Measurements from ENCODE around the gene POU2F1. TPM values are rescaled to one million over a fixed set of nuclear protein-coding genes. Genes with fewer than 3 reads are reported as not detected.

Gene POU2F1
- polyA plus RNA-seq, 1 donor from 2014 or later = 10.9 TPM

DNA sequence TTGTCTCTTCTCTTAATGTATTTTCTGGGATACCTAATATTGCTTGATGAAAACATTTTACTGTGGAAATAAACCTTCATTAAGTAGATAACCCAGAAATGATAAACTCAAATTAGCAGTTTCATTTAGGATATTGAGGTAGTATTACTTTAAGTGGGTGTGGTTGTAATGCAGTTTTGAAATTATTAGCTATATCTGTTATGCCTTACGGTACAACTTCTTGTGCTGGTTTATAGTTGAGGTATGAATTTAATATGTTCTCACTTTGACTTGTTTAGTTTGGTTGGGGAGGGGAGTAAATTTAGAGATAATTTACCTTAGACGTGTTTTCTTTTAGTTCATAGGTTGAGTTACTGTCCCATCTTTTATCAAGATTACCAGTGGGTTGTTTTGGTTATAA is 111.0 kb downstream of the POU2F1 start:
- H2AFZ ChIP-seq (ENCODE audit: low read depth, low read length) = no peak overlapping the region
- no peak overlapping the region for H3K4me3 ChIP-seq (ENCODE audit: low read length)
- no peak overlapping the region for H3K9ac ChIP-seq (ENCODE audit: low read length)
- peaks cover 4% of the 10 kb centered on the region for H3K79me2 ChIP-seq (replicated peaks; ENCODE audit: insufficient read depth, low read length)
- no peaks in the 10 kb centered on the region for H4K20me1 ChIP-seq (ENCODE audit: insufficient read depth)
- H3K9me3 ChIP-seq (ENCODE audit: low read length) = no peaks in the 10 kb centered on the region
- H3K27me3 ChIP-seq (ENCODE audit: insufficient read depth, low read depth, low read length) = no peaks in the 10 kb centered on the region
- H3F3A ChIP-seq (ENCODE audit: insufficient read depth, low read length, poor library complexity, severe bottlenecking) = no peaks in the 10 kb centered on the region
- no peak overlapping the region for H3K27ac ChIP-seq (ENCODE audit: low read length)
- no peak overlapping the region for H3K4me2 ChIP-seq (ENCODE audit: low read length)
- H3K9me2 ChIP-seq (ENCODE audit: insufficient read depth, low read length) = no peaks in the 10 kb centered on the region
- no peak for TF ChIP-seq MXI1 (conservative IDR thresholded peaks at IDR 0.05; ENCODE audit: poor library complexity, severe bottlenecking)
- TF ChIP-seq POLR2AphosphoS5 (IDR thresholded peaks at IDR 0.05) = no peak
- TF ChIP-seq EZH2 (IDR thresholded peaks at IDR 0.05; ENCODE audit: borderline replicate concordance, insufficient read depth, low read length, poor library complexity, severe bottlenecking) = no peak
- TF ChIP-seq, protein P1, sequence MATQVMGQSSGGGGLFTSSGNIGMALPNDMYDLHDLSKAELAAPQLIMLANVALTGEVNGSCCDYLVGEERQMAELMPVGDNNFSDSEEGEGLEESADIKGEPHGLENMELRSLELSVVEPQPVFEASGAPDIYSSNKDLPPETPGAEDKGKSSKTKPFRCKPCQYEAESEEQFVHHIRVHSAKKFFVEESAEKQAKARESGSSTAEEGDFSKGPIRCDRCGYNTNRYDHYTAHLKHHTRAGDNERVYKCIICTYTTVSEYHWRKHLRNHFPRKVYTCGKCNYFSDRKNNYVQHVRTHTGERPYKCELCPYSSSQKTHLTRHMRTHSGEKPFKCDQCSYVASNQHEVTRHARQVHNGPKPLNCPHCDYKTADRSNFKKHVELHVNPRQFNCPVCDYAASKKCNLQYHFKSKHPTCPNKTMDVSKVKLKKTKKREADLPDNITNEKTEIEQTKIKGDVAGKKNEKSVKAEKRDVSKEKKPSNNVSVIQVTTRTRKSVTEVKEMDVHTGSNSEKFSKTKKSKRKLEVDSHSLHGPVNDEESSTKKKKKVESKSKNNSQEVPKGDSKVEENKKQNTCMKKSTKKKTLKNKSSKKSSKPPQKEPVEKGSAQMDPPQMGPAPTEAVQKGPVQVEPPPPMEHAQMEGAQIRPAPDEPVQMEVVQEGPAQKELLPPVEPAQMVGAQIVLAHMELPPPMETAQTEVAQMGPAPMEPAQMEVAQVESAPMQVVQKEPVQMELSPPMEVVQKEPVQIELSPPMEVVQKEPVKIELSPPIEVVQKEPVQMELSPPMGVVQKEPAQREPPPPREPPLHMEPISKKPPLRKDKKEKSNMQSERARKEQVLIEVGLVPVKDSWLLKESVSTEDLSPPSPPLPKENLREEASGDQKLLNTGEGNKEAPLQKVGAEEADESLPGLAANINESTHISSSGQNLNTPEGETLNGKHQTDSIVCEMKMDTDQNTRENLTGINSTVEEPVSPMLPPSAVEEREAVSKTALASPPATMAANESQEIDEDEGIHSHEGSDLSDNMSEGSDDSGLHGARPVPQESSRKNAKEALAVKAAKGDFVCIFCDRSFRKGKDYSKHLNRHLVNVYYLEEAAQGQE (IDR thresholded peaks at IDR 0.05; ENCODE audit: borderline replicate concordance) = no peak
- TF ChIP-seq TAF1 (IDR thresholded peaks at IDR 0.05; ENCODE audit: low read depth) = no peak
- TF ChIP-seq RAD21 (conservative IDR thresholded peaks at IDR 0.05) = no peak
- no peak for TF ChIP-seq EP300 (conservative IDR thresholded peaks at IDR 0.05; ENCODE audit: poor library complexity, severe bottlenecking)
- TF ChIP-seq, protein P2, sequence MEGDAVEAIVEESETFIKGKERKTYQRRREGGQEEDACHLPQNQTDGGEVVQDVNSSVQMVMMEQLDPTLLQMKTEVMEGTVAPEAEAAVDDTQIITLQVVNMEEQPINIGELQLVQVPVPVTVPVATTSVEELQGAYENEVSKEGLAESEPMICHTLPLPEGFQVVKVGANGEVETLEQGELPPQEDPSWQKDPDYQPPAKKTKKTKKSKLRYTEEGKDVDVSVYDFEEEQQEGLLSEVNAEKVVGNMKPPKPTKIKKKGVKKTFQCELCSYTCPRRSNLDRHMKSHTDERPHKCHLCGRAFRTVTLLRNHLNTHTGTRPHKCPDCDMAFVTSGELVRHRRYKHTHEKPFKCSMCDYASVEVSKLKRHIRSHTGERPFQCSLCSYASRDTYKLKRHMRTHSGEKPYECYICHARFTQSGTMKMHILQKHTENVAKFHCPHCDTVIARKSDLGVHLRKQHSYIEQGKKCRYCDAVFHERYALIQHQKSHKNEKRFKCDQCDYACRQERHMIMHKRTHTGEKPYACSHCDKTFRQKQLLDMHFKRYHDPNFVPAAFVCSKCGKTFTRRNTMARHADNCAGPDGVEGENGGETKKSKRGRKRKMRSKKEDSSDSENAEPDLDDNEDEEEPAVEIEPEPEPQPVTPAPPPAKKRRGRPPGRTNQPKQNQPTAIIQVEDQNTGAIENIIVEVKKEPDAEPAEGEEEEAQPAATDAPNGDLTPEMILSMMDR (IDR thresholded peaks at IDR 0.05; ENCODE audit: poor library complexity, severe bottlenecking) = no peak
- no peak for TF ChIP-seq SMC3 (conservative IDR thresholded peaks at IDR 0.05; ENCODE audit: poor library complexity)
- no peaks in the 10 kb centered on the region for H3K36me3 ChIP-seq (ENCODE audit: insufficient read depth, low read length)

DNA sequence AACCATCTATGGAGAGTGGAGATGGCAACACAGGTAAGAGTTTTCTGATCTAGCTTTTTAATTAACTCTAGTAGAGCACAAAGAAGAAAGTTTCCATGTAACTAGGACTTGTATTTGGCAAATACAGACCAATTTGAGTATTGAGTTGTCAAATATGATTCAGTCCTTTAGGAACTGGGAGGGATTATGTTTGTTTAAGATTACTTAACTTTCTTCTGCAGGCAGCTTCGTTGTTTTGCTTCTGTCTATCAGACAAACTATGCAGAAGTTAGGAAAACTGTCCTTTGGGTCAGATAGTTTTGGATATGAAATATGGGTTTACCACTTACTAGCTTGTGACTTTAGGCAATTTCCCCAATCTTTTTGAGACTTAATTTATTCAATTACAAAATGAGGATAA is 111.8 kb downstream of the POU2F1 start:
- H4K20me1 ChIP-seq (ENCODE audit: insufficient read depth) = no peaks in the 10 kb centered on the region
- H3F3A ChIP-seq (ENCODE audit: insufficient read depth, low read length, poor library complexity, severe bottlenecking) = no peaks in the 10 kb centered on the region
- peaks cover 4% of the 10 kb centered on the region for H3K79me2 ChIP-seq (replicated peaks; ENCODE audit: insufficient read depth, low read length)

More for the DNA sequence above, 111.8 kb downstream of the POU2F1 start:
- TF ChIP-seq MXI1 (conservative IDR thresholded peaks at IDR 0.05; ENCODE audit: poor library complexity, severe bottlenecking) = no peak
- TF ChIP-seq, protein P1 (IDR thresholded peaks at IDR 0.05; ENCODE audit: borderline replicate concordance) = no peak
- TF ChIP-seq SMC3 (conservative IDR thresholded peaks at IDR 0.05; ENCODE audit: poor library complexity) = no peak
- Histone ChIP-seq H3K4me3 (ENCODE audit: low read length) (no peak overlapping the region), H2AFZ (ENCODE audit: low read depth, low read length) (no peak overlapping the region), H3K9me3 (ENCODE audit: low read length) (no peaks in the 10 kb centered on the region), H3K9me2 (ENCODE audit: insufficient read depth, low read length) (no peaks in the 10 kb centered on the region), H3K4me2 (ENCODE audit: low read length) (no peak overlapping the region), H3K9ac (ENCODE audit: low read length) (no peak overlapping the region), H3K36me3 (ENCODE audit: insufficient read depth, low read length) (no peaks in the 10 kb centered on the region), H3K27ac (ENCODE audit: low read length) (no peak overlapping the region), H3K27me3 (ENCODE audit: insufficient read depth, low read depth, low read length) (no peaks in the 10 kb centered on the region)
